Measurements from ENCODE around the gene SNU13. TPM values are rescaled to one million over a fixed set of nuclear protein-coding genes. Genes with fewer than 3 reads are reported as not detected.
A peak's percentile ranks its signal among the peaks of the same experiment; 100 is the strongest.
"Not testable (repeated sequence)": the region's sequence is repeated elsewhere in the genome, so short reads cannot be mapped to it uniquely, and the experiment has no call there.

The SNU13 gene
- total RNA-seq, 1 experiment from 2014 or later: 133 TPM

DNA sequence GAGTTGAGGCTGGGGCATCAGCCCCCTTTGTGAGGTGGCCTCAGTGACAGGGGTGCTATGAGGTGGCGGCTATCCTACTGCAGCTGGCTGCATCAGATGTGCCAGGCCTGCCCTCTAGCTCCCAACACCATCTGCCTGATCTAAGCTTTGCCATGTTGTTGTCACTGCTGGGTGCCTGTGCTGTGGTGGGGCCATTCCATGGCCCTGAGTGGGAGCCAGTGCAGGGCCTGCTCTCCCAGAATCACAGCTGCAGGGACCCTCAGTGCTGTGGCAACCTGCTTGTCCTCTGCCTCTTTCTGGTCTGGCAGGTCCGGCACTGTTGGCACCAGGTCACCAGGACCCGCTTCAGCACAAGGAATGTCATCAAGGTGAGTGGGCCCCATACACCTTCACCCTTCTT, 1.8 kb upstream of the SNU13 start:
- Histone ChIP-seq H3K9me3 (replicated peaks) (no peaks in the 10 kb centered on the region), H3K4me1 (no peaks in the 10 kb centered on the region; the same call in 1 of the 2 replicates), H3K27me3 (no peaks in the 10 kb centered on the region), H3K27ac (no peak overlapping the region), H3K4me3 (no peak overlapping the region), H3K36me3 (no peaks in the 10 kb centered on the region)
- DNase-seq: no peak

DNA sequence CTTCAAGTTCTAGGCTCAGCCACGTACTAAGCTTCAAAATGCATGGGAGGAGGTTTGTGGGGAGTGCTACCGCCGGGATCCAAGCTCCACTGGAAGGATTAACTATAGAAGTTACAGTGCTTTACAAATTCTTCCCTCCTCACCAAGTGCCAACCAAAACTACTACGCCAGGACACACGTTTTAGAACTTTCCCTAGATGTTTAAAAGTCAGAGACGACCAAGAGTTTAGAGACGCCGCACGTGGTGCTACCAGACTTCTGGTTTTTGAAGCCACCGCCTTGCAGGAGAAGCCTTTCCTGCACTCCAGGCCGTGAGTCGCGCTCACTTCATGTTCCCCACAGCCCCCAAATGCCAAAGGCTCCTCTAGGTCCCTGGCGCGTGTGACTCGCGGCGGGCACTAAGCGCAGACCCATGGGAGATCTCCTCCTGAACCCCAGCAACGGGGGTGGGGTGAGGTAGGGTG, 734 bp downstream of the SNU13 start:
- Histone ChIP-seq H3K27me3 (no peaks in the 10 kb centered on the region), H3K4me3 (peak overlapping the region; percentile 71), H3K27ac (peak overlapping the region; percentile 62), H3K36me3 (no peaks in the 10 kb centered on the region), H3K4me1 (no peaks in the 10 kb centered on the region; the same call in 1 of the 2 replicates), H3K9me3 (replicated peaks) (no peaks in the 10 kb centered on the region)
- peak; percentile 29 to 44 for DNase-seq

DNA sequence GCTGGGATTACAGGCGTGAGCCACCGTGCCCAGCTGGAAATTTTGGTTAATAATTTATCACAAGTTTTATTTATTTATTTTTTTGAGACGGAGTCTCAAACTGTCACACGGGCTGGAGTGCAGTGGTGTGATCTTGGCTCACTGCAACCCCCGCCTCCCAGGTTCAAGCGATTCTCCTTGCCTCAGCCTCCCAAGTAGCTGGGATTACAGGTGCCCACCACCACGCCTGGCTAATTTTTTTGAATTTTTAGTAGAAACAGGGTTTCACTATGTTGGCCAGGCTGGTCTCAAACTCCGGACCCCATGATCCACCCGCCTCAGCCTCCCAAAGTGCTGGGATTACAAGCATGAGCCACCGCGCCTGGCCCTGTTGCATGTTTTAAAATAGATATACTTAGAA, 1.8 kb downstream of the SNU13 start:
- DNase-seq; H3K36me3 ChIP-seq; H3K27ac ChIP-seq; H3K4me3 ChIP-seq; H3K9me3 ChIP-seq (replicated peaks); H3K27me3 ChIP-seq; H3K4me1 ChIP-seq: not testable (repeated sequence)

DNA sequence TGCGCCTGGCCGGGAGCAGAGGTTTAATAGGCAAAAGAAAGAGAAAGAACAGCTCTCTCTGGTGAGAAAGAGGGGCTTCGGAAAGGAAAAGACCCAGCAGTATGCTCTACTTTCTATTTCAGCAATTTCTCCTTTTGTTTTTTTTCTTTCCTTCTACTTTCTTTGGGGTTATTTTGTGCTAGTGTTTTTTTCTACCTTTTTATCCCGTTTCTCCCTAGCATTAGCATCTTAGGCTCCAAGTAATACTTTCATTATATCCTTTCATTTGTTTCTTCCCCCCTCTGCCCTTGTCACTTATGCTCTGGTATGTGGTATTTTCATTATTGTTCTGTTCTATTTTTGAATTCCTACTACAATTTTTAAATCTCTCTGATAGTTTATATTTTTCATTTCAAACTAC, 4.5 kb downstream of the SNU13 start:
- Histone ChIP-seq H3K9me3 (replicated peaks) (no peaks in the 10 kb centered on the region), H3K27ac (no peak overlapping the region), H3K4me3 (no peak overlapping the region), H3K27me3 (no peaks in the 10 kb centered on the region), H3K36me3 (peaks cover 20% of the 10 kb centered on the region), H3K4me1 (no peaks in the 10 kb centered on the region; the same call in 1 of the 2 replicates)
- DNase-seq: no peak

DNA sequence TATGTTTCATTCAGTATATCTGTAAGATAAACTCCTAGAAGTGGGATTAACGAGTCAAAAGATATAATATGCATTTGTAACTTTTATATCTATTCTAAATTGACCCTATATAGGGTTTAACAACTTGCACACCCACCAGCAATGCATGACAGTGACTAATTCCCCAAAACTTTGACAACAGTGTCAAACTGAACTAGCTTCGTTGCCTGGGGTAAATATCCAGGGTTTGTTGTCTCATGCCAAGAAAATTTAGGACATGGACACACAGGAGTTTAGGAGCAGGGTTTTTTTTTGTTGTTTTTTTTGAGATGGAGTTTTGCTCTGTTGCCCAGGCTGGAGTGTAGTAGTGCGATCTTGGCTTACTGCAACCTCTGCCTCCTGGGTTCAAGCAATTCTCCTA, 5.1 kb downstream of the SNU13 start:
- no peak overlapping the region for H3K27ac ChIP-seq
- H3K4me3 ChIP-seq: no peak overlapping the region
- no peak for DNase-seq
- H3K36me3 ChIP-seq: peaks cover 25% of the 10 kb centered on the region
- no peaks in the 10 kb centered on the region for H3K27me3 ChIP-seq
- no peaks in the 10 kb centered on the region; the same call in 1 of the 2 replicates for H3K4me1 ChIP-seq
- H3K9me3 ChIP-seq (replicated peaks): no peaks in the 10 kb centered on the region

DNA sequence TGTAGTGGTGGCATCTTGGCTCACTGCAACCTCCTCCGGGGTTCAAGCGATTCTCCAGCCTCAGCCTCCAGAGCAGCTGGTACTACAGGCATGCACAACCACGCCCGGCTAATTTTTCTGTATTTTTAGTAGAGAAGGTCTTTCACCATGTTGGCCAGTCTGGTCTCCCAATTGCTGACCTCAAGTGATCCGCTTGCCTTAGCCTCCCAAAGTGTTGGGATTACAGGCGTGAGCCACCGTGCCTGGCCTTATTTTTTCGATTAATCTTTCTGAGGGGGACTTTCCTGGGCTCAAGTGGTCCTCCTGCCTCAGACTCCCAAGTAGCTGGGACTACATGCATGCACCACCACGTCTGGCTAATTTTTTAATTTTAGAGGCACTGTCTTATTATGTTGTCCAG, 5.6 kb downstream of the SNU13 start:
- H3K4me3 ChIP-seq: peak overlapping the region; percentile 59; the same call in 1 of the 2 replicates
- DNase-seq: no peak
- H3K9me3 ChIP-seq (replicated peaks): no peaks in the 10 kb centered on the region
- H3K27ac ChIP-seq: no peak overlapping the region
- H3K4me1 ChIP-seq: no peaks in the 10 kb centered on the region; the same call in 1 of the 2 replicates
- H3K27me3 ChIP-seq: no peaks in the 10 kb centered on the region
- peaks cover 28% of the 10 kb centered on the region for H3K36me3 ChIP-seq

DNA sequence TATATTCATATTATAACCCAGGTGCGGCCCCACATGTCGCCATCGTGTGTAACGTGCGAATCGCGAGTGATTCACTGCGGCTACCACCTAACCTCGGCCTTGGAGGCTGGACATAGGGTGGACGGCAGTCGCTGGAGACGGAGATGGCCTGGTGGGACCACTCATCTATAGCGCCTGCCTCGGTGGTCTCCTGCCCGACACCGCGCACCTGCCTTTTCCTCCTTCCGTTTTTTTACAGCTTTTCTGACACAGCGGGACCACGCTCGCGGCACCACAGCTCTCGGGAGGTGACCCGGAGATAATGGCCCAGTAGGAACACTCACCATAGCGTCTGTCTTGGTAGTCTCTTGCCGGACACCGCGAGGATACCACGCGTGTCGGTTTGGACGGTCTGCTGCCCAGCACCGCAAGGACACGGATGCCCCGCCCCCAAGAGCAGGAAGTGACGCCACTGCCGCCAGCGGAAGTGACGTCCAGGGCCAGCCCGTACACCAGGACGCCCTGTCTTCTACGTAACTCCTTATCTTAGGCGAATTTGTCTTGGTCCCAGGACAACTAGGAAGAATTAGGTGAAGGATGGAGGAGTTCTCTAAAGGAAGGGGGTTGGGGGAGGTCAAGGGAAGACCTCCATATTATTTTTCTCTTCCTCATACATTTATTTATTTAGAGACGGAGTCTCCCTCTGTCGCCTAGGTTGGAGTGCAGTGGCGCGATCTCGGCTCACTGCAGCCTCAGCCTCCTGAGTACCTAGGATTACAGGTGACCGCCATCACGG, 6.4 kb downstream of the SNU13 start:
- no peaks in the 10 kb centered on the region; the same call in 1 of the 2 replicates for H3K4me1 ChIP-seq
- peak overlapping the region; percentile 59 for H3K4me3 ChIP-seq
- H3K27ac ChIP-seq: peak overlapping the region; percentile 12; the same call in 1 of the 2 replicates
- peak; percentile 71 to 77 for DNase-seq
- peaks cover 28% of the 10 kb centered on the region for H3K36me3 ChIP-seq
- H3K9me3 ChIP-seq (replicated peaks): no peaks in the 10 kb centered on the region
- no peaks in the 10 kb centered on the region for H3K27me3 ChIP-seq

DNA sequence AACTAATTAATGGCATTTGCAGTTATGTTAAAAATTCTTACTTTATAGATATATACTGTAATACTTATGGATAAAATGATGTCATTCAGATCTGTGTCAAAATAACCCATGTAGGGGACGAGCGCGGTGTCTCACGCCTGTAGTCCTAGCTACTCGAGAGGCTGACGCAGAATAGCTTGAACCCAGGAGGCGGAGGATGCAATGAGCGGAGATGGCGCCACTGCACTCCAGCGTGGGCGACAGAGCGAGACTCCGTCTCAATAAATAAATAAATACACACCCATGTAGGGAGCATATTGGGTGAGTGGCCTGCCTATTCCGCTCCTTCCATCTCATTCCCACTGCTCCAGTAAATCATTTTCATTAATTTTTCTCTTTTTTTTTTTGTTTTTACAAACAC, 7.1 kb downstream of the SNU13 start:
- Histone ChIP-seq H3K4me1 (no peaks in the 10 kb centered on the region), H3K9me3 (replicated peaks) (no peaks in the 10 kb centered on the region), H3K36me3 (peaks cover 28% of the 10 kb centered on the region), H3K4me3 (peak overlapping the region; percentile 59), H3K27me3 (no peaks in the 10 kb centered on the region), H3K27ac (no peak overlapping the region)
- DNase-seq: no peak

DNA sequence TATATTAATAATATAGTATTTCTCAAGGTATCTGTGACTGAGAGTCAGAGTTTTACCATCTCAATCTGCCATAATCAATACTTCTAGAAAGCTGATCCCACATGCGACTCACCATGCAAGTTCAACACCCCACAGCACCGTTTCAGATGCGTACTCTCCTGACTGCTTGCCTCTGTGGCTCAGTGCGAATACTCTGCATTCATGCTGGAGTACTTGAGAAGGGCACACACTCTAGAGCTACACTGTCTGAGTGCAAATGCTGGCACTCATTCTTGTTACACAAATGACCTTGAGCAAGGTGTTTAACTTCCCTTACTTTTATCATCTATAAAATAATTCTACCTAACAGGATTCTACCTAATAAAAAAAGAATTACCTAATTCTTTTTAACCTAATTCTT, 12.5 kb downstream of the SNU13 start:
- H3K4me3 ChIP-seq: no peak overlapping the region
- H3K27ac ChIP-seq: no peak overlapping the region
- no peaks in the 10 kb centered on the region for H3K27me3 ChIP-seq
- DNase-seq: no peak
- H3K4me1 ChIP-seq: no peaks in the 10 kb centered on the region
- peaks cover 42% of the 10 kb centered on the region for H3K36me3 ChIP-seq
- H3K9me3 ChIP-seq (replicated peaks): no peaks in the 10 kb centered on the region

DNA sequence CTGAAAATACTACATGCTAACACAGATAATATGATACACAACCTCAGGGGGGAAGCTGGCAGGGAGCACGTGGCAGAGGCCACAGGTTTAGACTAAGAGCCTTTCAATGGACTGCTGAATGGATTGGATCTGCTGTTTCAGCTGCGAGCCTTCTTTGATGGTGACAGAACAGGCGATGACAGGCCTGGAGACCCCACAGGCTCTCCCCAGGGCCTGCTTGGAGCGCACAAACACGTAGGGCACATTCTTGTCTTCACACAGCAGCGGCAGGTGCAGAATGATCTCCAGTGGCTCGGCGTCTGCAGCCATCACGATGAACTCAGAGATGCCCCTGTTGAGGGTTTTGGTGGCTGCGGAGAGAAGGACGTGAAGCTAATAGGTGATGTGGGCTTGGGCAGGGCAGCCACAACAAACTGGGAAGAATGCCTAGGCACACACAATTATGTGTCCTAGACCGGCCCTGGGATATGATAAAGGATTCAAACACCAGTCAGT, 13.8 kb downstream of the SNU13 start:
- peak; percentile 15 to 16 for DNase-seq
- Histone ChIP-seq H3K27me3 (no peaks in the 10 kb centered on the region), H3K36me3 (peaks cover 30% of the 10 kb centered on the region), H3K27ac (no peak overlapping the region), H3K4me3 (no peak overlapping the region), H3K9me3 (replicated peaks) (no peaks in the 10 kb centered on the region), H3K4me1 (no peaks in the 10 kb centered on the region)

DNA sequence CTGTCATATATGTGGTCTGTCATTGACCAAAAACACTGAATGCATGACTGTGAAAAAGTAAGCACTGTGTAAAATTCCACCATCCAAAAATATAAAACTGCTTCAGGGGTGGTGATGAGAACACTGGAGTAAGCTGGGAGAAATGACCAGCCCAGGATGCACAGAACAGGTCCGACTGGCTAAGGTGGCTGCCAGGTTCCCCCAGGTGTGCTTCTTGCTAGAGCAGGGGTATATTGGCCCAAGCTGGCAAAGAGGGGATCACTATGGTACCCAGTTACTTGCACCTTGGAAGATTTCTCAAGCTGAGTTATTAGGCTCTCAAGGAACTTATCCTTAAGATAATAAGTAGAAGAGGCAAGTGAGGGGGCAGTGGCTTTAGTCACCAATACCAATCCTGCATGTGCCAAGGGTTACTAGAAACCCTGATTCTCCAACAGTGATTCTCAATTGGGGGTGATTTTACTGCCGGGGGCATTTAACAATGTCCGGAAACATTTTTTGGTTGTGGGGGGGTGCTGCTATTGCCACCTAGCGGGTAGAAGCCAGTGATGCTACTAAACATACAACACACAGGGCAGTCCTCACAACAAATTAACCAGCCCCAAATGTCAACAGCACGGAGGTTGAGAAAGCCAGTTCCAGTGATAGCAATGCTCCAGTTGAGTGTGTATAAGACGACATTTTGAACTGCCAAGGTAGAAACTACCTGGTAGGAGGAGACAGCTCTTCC, 15.7 kb downstream of the SNU13 start:
- no peak for DNase-seq
- no peaks in the 10 kb centered on the region for H3K9me3 ChIP-seq (replicated peaks)
- no peak overlapping the region for H3K4me3 ChIP-seq
- H3K36me3 ChIP-seq: peaks cover 15% of the 10 kb centered on the region; the same call in 1 of the 2 replicates
- no peaks in the 10 kb centered on the region for H3K4me1 ChIP-seq
- H3K27ac ChIP-seq: no peak overlapping the region
- H3K27me3 ChIP-seq: no peaks in the 10 kb centered on the region

DNA sequence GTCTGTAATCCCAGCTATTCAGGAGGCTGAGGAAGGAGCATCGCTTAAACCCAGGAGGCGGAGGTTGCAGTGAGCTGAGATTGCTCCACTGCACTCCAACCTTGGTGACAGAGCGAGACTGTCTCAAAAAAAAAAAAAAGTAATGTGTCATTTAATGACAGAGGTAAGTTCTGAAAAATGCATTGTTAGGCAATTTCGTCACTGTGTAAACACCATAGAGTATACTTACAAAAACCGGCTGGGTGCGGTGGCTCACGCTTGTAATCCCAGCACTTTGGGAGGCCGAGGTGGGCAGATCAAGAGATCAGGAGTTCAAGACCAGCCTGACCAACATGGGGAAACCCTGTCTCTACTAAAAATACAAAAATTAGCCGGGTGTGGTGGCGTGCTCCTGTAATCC, 16.6 kb downstream of the SNU13 start:
- not testable (repeated sequence) for H3K9me3 ChIP-seq (replicated peaks); H3K27me3 ChIP-seq; H3K27ac ChIP-seq; DNase-seq; H3K4me3 ChIP-seq; H3K4me1 ChIP-seq
- peaks cover 15% of the 10 kb centered on the region; the same call in 1 of the 2 replicates for H3K36me3 ChIP-seq

DNA sequence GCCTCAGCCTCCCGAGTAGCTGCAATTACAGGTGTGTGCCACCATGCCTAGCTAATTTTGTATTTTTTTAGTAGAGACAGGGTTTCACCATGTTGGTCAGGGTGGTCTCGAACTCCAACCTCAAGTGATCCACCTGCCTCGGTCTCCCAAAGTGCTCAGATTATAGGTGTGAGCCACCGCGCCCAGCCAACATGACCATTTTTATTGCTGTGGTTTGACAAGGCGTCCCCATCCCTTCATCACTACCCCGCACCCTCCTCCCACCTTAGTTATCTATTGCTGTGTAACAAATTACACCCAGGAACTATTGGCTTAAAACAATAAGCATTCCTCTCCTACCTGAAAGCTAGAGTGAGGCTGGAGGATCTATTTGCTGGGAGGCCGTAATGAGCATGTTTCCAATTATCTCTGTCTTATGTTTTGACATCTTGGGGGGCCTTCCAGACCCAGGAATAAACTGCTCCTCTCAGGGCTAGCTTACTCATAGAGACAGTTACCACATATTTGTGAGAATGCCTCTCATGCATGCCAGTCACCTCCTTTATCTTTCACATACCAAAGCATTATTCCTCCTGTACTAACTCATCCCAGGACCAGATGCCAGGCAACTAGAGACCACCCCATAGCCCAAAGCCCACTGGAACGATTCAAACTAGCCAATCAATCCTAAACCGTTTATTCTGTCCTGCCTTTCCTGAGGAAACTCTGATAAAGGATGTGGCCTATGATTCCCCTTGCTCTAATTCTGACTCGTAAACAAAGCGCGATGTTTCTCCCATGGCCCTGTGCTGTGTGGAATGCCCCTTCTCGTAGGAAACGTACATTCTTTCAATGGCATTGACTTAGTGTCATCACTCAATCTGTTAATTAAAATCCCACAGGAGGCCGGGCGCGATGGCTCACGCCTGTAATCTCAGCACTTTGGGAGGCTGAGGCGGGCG, 19.4 kb downstream of the SNU13 start:
- no peak for DNase-seq
- Histone ChIP-seq H3K27ac (no peak overlapping the region), H3K36me3 (peaks cover 15% of the 10 kb centered on the region; the same call in 1 of the 2 replicates), H3K9me3 (replicated peaks) (no peaks in the 10 kb centered on the region), H3K4me1 (peaks cover 2% of the 10 kb centered on the region; the same call in 1 of the 2 replicates), H3K27me3 (no peaks in the 10 kb centered on the region), H3K4me3 (no peak overlapping the region)

DNA sequence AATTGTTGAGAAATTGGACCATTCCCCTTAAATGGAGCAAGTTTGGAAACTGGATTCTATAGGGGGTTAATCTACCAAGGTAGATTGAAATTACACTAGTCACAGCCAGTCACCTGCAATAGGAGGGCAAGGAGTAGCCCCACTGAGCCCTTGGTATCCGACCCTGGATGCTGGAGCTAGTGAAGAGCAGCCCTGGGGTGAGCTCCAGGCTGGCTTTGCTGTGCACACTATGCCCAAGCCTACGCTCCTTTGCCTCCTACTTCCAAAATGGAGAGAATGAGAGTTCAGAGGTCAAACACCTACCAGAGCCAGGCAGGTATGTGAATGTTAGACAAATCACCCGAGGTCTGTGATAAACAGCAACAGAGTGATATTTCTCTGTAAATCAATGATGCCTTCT, 23.7 kb downstream of the SNU13 start:
- Histone ChIP-seq H3K4me1 (peaks cover 2% of the 10 kb centered on the region; the same call in 1 of the 2 replicates), H3K27ac (no peak overlapping the region), H3K36me3 (peaks cover 45% of the 10 kb centered on the region), H3K9me3 (replicated peaks) (no peaks in the 10 kb centered on the region), H3K27me3 (no peaks in the 10 kb centered on the region), H3K4me3 (no peak overlapping the region)
- DNase-seq: no peak
